Measurements from ENCODE around the gene CHRNB2. TPM values are rescaled to one million over a fixed set of nuclear protein-coding genes. Genes with fewer than 3 reads are reported as not detected.

CHRNB2 gene
- total and polyA plus RNA-seq, 2 of the 8 experiments (the other 6 are each of a cell fraction or from before 2014, with no cell fraction given), result 3.1 to 4.1 TPM

- TF ChIP-seq SIN3A (conservative IDR thresholded peaks at IDR 0.05 in 1 of 2, IDR thresholded peaks at IDR 0.05 in 1 of 2; ENCODE audit: low read depth in 1 of 2, low read length in 2 of 2) (no peak), TAF1 (IDR thresholded peaks at IDR 0.05; ENCODE audit: low read depth, low read length) (no peak), EGR1 (IDR thresholded peaks at IDR 0.05; ENCODE audit: borderline replicate concordance, low read depth, low read length) (no peak), RFX5 (IDR thresholded peaks at IDR 0.05; ENCODE audit: borderline replicate concordance, low read depth, low read length) (no peak), ASH2L (IDR thresholded peaks at IDR 0.05; ENCODE audit: low read length) (no peak), TBP (IDR thresholded peaks at IDR 0.05; ENCODE audit: low read depth, low read length) (no peak)
Measured at GRCh38 chr1:154621875-154622274, 54.3 kb downstream of the CHRNB2 start (continued).

Data from H1 (cell line).